ENCODE measurements around the gene P4HB.
A peak's percentile ranks its signal among the peaks of the same experiment; 100 is the strongest.

P4HB gene

DNA sequence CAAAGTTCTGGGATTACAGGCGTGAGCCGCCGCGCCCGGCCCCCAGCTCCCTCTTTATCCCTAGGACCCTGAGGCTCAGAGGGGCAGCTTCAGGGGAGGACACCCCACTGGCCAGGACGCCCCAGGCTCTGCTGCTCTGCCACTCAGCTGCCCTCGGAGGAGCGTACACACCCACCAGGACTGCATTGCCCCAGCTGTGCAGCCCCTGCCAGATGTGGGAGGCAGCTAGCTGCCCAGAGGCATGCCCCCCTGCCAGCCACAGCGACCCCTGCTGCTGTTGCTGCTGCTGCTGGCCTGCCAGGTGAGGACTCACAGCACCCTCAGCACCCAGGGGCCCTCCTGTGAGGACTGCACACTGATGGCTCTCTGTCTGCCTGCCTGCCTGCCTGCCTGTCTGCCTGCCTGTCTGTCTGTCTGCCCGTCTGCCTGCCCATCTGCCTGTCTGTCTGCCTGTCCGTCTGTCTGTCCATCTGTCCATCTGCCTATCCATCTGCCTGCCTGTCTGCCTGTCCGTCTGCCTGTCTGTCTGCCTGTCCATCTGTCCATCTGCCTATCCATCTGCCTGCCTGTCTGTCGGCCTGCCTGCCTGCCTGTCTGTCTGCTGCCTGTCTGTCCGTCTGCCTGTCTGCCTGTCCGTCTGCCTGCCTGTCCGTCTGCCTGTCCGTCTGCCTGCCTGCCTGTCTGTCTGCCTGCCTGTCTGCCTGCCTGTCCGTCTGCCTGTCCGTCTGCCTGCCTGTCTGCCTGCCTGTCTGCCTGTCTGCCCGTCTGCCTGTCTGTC lies 51.4 kb downstream of the P4HB start:
- DNase-seq: peak in 1 of 2 donors; percentile 9

DNA sequence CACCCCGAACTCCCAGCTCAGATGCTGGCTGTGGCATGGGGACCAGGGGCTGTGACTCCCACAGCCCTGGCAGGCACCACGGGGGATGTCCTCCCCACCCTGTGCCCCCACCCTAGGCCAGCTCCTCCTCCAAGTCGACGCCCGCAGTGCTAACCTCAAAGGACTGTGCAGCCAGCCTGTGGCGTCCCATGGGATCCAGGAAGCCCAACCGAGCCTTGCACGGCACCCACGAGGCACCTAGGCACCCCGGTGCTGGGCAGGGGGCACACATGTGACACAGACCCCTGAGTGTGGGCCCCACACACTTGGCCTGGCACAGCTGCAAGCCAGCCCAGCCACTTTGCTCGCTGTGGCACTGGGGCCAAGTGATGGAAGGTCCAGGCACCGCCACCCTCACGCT lies 52.5 kb downstream of the P4HB start:
- no peak for DNase-seq

GRCh38 chr17:81807210-81807719 lies 53.1 kb downstream of the P4HB start:
- DNase-seq: no peak

DNA sequence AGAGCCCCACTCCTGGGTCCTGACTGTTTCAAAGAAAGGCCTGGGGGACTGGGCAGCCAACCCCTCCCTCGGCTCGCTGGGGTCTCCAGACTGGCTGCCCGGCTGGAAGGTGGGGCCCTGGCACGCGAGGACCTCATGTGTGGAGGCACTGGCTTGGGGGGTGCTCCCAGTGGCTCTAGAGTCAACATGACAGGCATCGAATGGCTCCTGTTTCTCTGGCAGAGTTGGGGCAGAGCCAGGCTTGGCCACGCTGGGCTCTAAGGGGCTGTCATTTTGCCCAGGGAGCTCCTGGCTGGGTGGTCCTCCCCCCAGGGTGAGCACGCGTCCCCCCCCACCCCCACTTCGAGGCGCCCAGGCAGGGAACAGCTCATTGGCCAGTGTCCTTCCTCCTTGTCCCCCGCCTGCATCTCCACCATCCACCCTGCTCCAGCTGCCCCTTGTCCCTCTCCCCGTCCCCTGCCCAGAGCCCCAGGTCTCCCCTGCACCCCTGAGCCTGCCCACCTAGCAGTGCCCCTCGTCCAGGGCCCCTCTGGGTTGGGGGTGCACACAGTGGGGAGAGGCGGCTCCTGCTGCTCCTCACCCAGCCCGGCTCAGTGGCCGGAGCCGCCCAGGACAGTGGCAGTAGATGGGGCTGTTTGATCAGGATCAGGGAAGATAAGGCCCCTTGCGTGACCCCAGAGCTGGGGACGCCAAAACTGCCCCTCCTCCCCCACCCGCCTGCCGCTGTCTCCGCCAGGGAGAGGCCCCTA lies 53.7 kb downstream of the P4HB start:
- DNase-seq: no peak

DNA sequence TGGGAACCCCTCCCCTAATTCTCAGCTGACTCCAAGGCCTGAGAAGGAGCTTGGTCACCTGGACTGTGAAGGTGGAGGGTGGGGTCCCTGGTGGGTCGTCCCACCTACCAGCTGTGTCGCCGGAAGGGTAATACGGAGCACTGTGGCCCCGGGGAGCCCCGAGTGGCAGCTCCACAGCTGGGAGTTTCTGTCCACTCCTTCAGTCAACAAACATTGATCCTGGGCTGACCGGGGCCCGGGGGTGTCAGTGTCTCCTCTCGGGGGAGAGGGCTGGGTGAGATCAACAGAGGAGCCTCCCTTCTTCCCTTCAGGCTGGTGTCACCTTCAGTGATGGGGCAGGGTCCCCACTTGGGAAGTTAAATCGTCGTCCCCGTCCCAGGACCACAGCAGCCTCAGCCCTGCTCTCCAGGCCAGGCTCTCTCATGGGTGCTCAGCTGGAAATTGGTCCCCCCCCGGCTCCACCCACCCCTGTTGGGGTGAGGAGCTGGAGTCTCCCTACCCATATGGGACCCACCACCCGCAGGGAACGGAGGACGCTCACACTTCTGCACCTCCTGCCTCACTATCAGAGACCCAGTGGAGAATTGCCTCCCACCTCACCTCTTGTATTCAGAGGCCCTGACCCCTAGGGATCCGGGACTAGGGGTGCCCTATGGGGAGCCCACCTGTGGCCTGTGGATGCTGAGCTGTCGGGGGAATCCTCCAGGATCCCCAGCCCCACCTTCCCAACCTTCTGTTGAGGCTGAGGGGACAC lies 54.5 kb downstream of the P4HB start:
- no peak for DNase-seq

- DNase-seq: no peak
These were observed 55.6 kb downstream of the P4HB start for GRCh38 chr17:81804559-81805399.

DNA sequence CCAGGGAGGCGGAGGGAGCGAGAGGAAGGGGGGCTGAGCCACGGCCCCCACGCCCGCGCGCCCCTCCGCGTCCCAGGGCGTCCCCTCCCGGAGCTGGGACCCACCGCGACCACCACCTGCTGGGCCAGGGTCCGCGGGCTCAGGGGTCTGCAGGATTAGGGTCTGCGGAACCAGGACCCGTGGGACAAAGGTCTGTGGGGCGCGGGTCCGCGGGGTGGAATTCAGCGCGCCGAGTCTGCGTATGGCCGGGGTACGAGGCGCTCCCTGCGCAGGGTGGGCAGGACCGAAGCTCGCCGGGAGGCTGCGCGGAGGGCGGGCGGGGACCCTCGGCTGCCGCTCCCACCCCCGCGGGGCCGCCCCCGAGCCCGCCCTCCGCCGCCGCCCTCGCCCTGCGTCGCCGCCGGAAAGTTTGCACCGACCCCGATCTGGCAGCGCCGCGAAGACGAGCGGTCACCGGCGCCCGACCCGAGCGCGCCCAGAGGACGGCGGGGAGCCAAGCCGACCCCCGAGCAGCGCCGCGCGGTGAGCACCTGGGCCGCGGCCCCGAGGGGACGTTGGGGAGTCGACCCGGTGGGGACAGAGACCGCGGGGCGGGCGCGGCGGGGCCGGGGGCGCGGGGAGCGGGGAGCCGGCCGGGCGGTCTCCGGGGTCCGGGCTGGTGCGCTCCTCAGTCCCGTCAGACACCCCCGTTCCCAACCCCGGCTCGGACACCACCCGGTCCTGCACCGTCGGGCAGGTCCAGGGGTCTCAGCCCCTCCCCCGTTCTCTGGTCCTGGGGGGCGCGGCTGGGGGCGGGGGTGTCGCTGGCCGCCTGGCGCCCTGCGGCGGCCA lies 56.4 kb downstream of the P4HB start, which contains the start of gene GCGR:
TSS of gene GCGR (plus strand) at position 423 of the 831 bp plus-strand sequence. CDS start 4,869 bp downstream, outside the sequence.
- DNase-seq: no peak

- no peak for DNase-seq
These were observed 57.3 kb downstream of the P4HB start for GRCh38 chr17:81802856-81803643.

DNA sequence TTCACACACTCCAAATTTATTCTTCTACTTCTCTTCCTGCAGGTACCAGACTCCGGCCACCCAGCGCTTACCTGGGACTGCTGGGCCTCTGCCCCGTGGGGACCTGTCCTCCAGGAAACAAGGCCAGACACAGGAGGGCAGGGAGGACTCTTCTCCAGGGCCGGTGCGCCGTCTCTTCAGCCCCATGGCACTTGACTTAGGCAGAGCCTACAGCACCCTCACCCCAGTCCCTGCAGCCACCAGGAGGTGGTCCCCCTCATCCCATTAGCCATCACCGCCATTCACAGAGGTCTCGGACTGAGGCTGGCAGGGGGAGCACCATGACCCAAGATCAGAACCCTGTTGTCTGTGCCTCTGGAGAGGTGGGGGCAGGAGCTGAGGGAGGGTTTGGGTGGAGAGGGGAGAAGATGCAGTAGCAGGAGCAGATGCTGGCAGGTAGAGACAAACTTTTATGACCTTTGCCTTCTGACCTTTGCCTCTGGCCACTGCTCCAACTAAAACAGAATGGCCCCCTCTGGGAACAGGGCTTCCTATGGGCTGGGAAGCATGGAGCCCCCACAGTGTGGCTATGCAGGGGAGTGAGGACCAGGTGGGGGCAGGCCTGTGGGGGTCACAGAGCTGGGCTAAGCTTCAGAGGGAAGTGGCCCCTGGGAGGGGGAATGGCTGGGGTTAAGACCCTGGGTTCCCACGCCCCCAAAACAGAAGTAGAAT lies 58.1 kb downstream of the P4HB start:
- no peak for DNase-seq

GRCh38 chr17:81801327-81801726 lies 59.0 kb downstream of the P4HB start:
- DNase-seq: no peak

DNA sequence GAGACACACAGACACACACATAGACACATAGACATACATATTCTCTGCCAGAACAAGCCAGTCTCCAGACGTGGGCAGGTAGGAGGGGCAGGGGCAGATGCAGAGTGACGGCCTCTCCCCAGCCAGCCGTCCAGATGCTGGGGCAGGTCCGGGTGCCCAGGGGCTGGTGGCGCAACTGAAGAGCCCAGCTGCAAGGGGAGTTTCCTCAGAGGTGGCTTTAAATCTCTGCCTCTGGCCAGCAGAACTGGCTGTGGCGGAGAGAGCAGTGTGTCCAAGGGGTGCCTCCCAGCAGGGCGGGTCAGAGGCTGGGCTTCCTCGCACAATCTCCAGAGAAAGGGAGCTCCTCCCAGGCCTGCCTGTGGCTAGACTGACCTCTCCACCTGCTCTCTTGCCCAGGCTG lies 65.8 kb downstream of the P4HB start:
- no peak for DNase-seq

GRCh38 chr17:81794074-81794476 lies 66.3 kb downstream of the P4HB start:
- DNase-seq: no peak

Data from CD4-positive, alpha-beta T cell treated with Interferon alpha-2 for 1 hour (primary cell).